GM19452 (cell line): ENCODE data around the gene PIP4K2C.
"Not testable (repeated sequence)": the region's sequence is repeated elsewhere in the genome, so short reads cannot be mapped to it uniquely, and the experiment has no call there.

Experiments used
- ATAC-seq: cut with Tn5 transposase; IDR thresholded peaks from one replicate; pipeline ENCODE4 v1.9.1; 2021; ENCODE audit not compliant: unreplicated experiment

Gene PIP4K2C

GRCh38 chr12:57632958-57633840 is 42.2 kb downstream of the PIP4K2C start, which contains the start of gene B4GALNT1:
B4GALNT1 (minus strand) TSS chr12:57633201; CDS start chr12:57632132, 1,069 bp downstream.
- peak; percentile 83 for ATAC-seq

- ATAC-seq = not testable (repeated sequence)
Measured at GRCh38 chr12:57636731-57637130, 45.7 kb downstream of the PIP4K2C start.

GRCh38 chr12:57637364-57637763 is 46.4 kb downstream of the PIP4K2C start:
- no peak for ATAC-seq

GRCh38 chr12:57638096-57638495 is 47.1 kb downstream of the PIP4K2C start:
- ATAC-seq = no peak

GRCh38 chr12:57640175-57641042 is 49.4 kb downstream of the PIP4K2C start:
- no peak for ATAC-seq

GRCh38 chr12:57641699-57642442 is 50.9 kb downstream of the PIP4K2C start:
- no peak for ATAC-seq

- ATAC-seq = not testable (repeated sequence)
Measured at GRCh38 chr12:57645990-57646658, 55.1 kb downstream of the PIP4K2C start.

GRCh38 chr12:57646659-57647049 is 55.7 kb downstream of the PIP4K2C start:
- ATAC-seq = not testable (repeated sequence)
